ENCODE results near the gene EPB41L4B.
A peak's percentile ranks its signal among the peaks of the same experiment; 100 is the strongest.

EPB41L4B gene

GRCh38 chr9:109168170-109168569 lies 152.7 kb downstream of the EPB41L4B start:
- no peak for DNase-seq (ENCODE audit: low read depth, low spot score)
- H3K27ac ChIP-seq (ENCODE audit: low read length), result no peak overlapping the region
- no peaks in the 10 kb centered on the region for H3K9me3 ChIP-seq (ENCODE audit: control insufficient read depth, insufficient read depth, low read length)
- peaks cover 9% of the 10 kb centered on the region for H3K27me3 ChIP-seq (ENCODE audit: control insufficient read depth, insufficient read depth, low read length)
- H3K4me3 ChIP-seq (ENCODE audit: low read length), result no peak overlapping the region
- 0 out of 2 replicates have a peak, but pooled peaks cover 2% of the 10 kb centered on the region for H3K4me1 ChIP-seq (ENCODE audit: control insufficient read depth, insufficient read depth, low read length)
- no peaks in the 10 kb centered on the region; the same call in 1 of the 2 replicates for H3K36me3 ChIP-seq (ENCODE audit: control insufficient read depth, insufficient read depth, low read length)

GRCh38 chr9:109167716-109168115 lies 153.1 kb downstream of the EPB41L4B start:
- no CpG with 5 or more reads among the region's 5 CpGs for WGBS (ENCODE audit: insufficient coverage, insufficient read length)
- Histone ChIP-seq H3K36me3 (ENCODE audit: control insufficient read depth, insufficient read depth, low read length) (no peaks in the 10 kb centered on the region; the same call in 1 of the 2 replicates), H3K4me3 (ENCODE audit: low read length) (no peak overlapping the region), H3K9me3 (ENCODE audit: control insufficient read depth, insufficient read depth, low read length) (no peaks in the 10 kb centered on the region), H3K4me1 (ENCODE audit: control insufficient read depth, insufficient read depth, low read length) (0 out of 2 replicates have a peak, but pooled peaks cover 2% of the 10 kb centered on the region), H3K27me3 (ENCODE audit: control insufficient read depth, insufficient read depth, low read length) (peaks cover 9% of the 10 kb centered on the region), H3K27ac (ENCODE audit: low read length) (no peak overlapping the region)
- no peak for DNase-seq (ENCODE audit: low read depth, low spot score)

GRCh38 chr9:109166771-109167601 lies 153.9 kb downstream of the EPB41L4B start, which contains the start of gene FRRS1L:
FRRS1L (minus strand) TSS chr9:109167249; CDS start chr9:109167138, 111 bp downstream.
- no peak for DNase-seq (ENCODE audit: low read depth, low spot score)
- WGBS (ENCODE audit: insufficient coverage, insufficient read length), result no CpG with 5 or more reads among the region's 86 CpGs
- H3K4me1 ChIP-seq (ENCODE audit: control insufficient read depth, insufficient read depth, low read length), result 0 out of 2 replicates have a peak, but pooled peaks cover 2% of the 10 kb centered on the region
- H3K27me3 ChIP-seq (ENCODE audit: control insufficient read depth, insufficient read depth, low read length), result peaks cover 9% of the 10 kb centered on the region
- H3K4me3 ChIP-seq (ENCODE audit: low read length), result peak within 1 kb of the TSS; percentile 80
- no peaks in the 10 kb centered on the region for H3K9me3 ChIP-seq (ENCODE audit: control insufficient read depth, insufficient read depth, low read length)
- no peak within 1 kb of the TSS for H3K27ac ChIP-seq (ENCODE audit: low read length)
- H3K36me3 ChIP-seq (ENCODE audit: control insufficient read depth, insufficient read depth, low read length), result no peaks in the 10 kb centered on the region; the same call in 1 of the 2 replicates

- no CpG with 5 or more reads among the region's 16 CpGs for WGBS (ENCODE audit: insufficient coverage, insufficient read length)
- peak overlapping the region; percentile 80 for H3K4me3 ChIP-seq (ENCODE audit: low read length)
- H3K36me3 ChIP-seq (ENCODE audit: control insufficient read depth, insufficient read depth, low read length), result no peaks in the 10 kb centered on the region; the same call in 1 of the 2 replicates
- DNase-seq (ENCODE audit: low read depth, low spot score), result no peak
- no peaks in the 10 kb centered on the region for H3K9me3 ChIP-seq (ENCODE audit: control insufficient read depth, insufficient read depth, low read length)
- 0 out of 2 replicates have a peak, but pooled peaks cover 2% of the 10 kb centered on the region for H3K4me1 ChIP-seq (ENCODE audit: control insufficient read depth, insufficient read depth, low read length)
- H3K27me3 ChIP-seq (ENCODE audit: control insufficient read depth, insufficient read depth, low read length), result peaks cover 9% of the 10 kb centered on the region
- no peak overlapping the region for H3K27ac ChIP-seq (ENCODE audit: low read length)
Observed at GRCh38 chr9:109166171-109166770, 154.6 kb downstream of the EPB41L4B start.

GRCh38 chr9:109164042-109164441 lies 156.8 kb downstream of the EPB41L4B start:
- no peak overlapping the region for H3K4me3 ChIP-seq (ENCODE audit: low read length)
- H3K9me3 ChIP-seq (ENCODE audit: control insufficient read depth, insufficient read depth, low read length), result no peaks in the 10 kb centered on the region
- DNase-seq (ENCODE audit: low read depth, low spot score), result no peak
- H3K4me1 ChIP-seq (ENCODE audit: control insufficient read depth, insufficient read depth, low read length), result 0 out of 2 replicates have a peak, but pooled peaks cover 2% of the 10 kb centered on the region
- no CpG with 5 or more reads among the region's 5 CpGs for WGBS (ENCODE audit: insufficient coverage, insufficient read length)
- H3K27ac ChIP-seq (ENCODE audit: low read length), result no peak overlapping the region
- no peaks in the 10 kb centered on the region; the same call in 1 of the 2 replicates for H3K36me3 ChIP-seq (ENCODE audit: control insufficient read depth, insufficient read depth, low read length)
- H3K27me3 ChIP-seq (ENCODE audit: control insufficient read depth, insufficient read depth, low read length), result peaks cover 9% of the 10 kb centered on the region

- H3K4me3 ChIP-seq (ENCODE audit: low read length), result no peak overlapping the region
- no peak overlapping the region for H3K27ac ChIP-seq (ENCODE audit: low read length)
- H3K27me3 ChIP-seq (ENCODE audit: control insufficient read depth, insufficient read depth, low read length), result peaks cover 9% of the 10 kb centered on the region
- WGBS (ENCODE audit: insufficient coverage, insufficient read length), result no CpG with 5 or more reads among the region's 1 CpG
- no peaks in the 10 kb centered on the region; the same call in 1 of the 2 replicates for H3K36me3 ChIP-seq (ENCODE audit: control insufficient read depth, insufficient read depth, low read length)
- no peak for DNase-seq (ENCODE audit: low read depth, low spot score)
- H3K9me3 ChIP-seq (ENCODE audit: control insufficient read depth, insufficient read depth, low read length), result no peaks in the 10 kb centered on the region
- 0 out of 2 replicates have a peak, but pooled peaks cover 2% of the 10 kb centered on the region for H3K4me1 ChIP-seq (ENCODE audit: control insufficient read depth, insufficient read depth, low read length)
Observed at GRCh38 chr9:109163194-109163593, 157.7 kb downstream of the EPB41L4B start.

- Histone ChIP-seq H3K27ac (ENCODE audit: low read length) (no peak overlapping the region), H3K9me3 (ENCODE audit: control insufficient read depth, insufficient read depth, low read length) (no peaks in the 10 kb centered on the region), H3K4me1 (ENCODE audit: control insufficient read depth, insufficient read depth, low read length) (0 out of 2 replicates have a peak, but pooled peaks cover 2% of the 10 kb centered on the region), H3K36me3 (ENCODE audit: control insufficient read depth, insufficient read depth, low read length) (no peaks in the 10 kb centered on the region; the same call in 1 of the 2 replicates), H3K4me3 (ENCODE audit: low read length) (no peak overlapping the region), H3K27me3 (ENCODE audit: control insufficient read depth, insufficient read depth, low read length) (peaks cover 9% of the 10 kb centered on the region)
- no CpG with 5 or more reads among the region's 3 CpGs for WGBS (ENCODE audit: insufficient coverage, insufficient read length)
- no peak for DNase-seq (ENCODE audit: low read depth, low spot score)
Observed at GRCh38 chr9:109162677-109163076, 158.2 kb downstream of the EPB41L4B start.

- Histone ChIP-seq H3K4me3 (ENCODE audit: low read length) (no peak overlapping the region), H3K36me3 (ENCODE audit: control insufficient read depth, insufficient read depth, low read length) (no peaks in the 10 kb centered on the region), H3K27me3 (ENCODE audit: control insufficient read depth, insufficient read depth, low read length) (peaks cover 4% of the 10 kb centered on the region), H3K9me3 (ENCODE audit: control insufficient read depth, insufficient read depth, low read length) (no peaks in the 10 kb centered on the region), H3K27ac (ENCODE audit: low read length) (no peak overlapping the region), H3K4me1 (ENCODE audit: control insufficient read depth, insufficient read depth, low read length) (0 out of 2 replicates have a peak, but pooled peaks cover 2% of the 10 kb centered on the region)
- WGBS (ENCODE audit: insufficient coverage, insufficient read length), result no CpG with 5 or more reads among the region's 3 CpGs
- DNase-seq (ENCODE audit: low read depth, low spot score), result no peak
Observed at GRCh38 chr9:109161471-109161870, 159.4 kb downstream of the EPB41L4B start.

- Histone ChIP-seq H3K36me3 (ENCODE audit: control insufficient read depth, insufficient read depth, low read length) (no peaks in the 10 kb centered on the region), H3K4me1 (ENCODE audit: control insufficient read depth, insufficient read depth, low read length) (no peaks in the 10 kb centered on the region), H3K9me3 (ENCODE audit: control insufficient read depth, insufficient read depth, low read length) (no peaks in the 10 kb centered on the region), H3K27me3 (ENCODE audit: control insufficient read depth, insufficient read depth, low read length) (no peaks in the 10 kb centered on the region; the same call in 1 of the 2 replicates), H3K4me3 (ENCODE audit: low read length) (no peak overlapping the region), H3K27ac (ENCODE audit: low read length) (no peak overlapping the region)
- WGBS (ENCODE audit: insufficient coverage, insufficient read length), result no CpG with 5 or more reads among the region's 4 CpGs
- no peak for DNase-seq (ENCODE audit: low read depth, low spot score)
Observed at GRCh38 chr9:109159583-109159982, 161.3 kb downstream of the EPB41L4B start.

GRCh38 chr9:109158651-109159050 lies 162.2 kb downstream of the EPB41L4B start:
- no peaks in the 10 kb centered on the region for H3K4me1 ChIP-seq (ENCODE audit: control insufficient read depth, insufficient read depth, low read length)

More at GRCh38 chr9:109158651-109159050, 162.2 kb downstream of the EPB41L4B start:
- H3K9me3 ChIP-seq (ENCODE audit: control insufficient read depth, insufficient read depth, low read length), result no peaks in the 10 kb centered on the region; the same call in 1 of the 2 replicates
- no peak for DNase-seq (ENCODE audit: low read depth, low spot score)
- H3K4me3 ChIP-seq (ENCODE audit: low read length), result no peak overlapping the region
- H3K36me3 ChIP-seq (ENCODE audit: control insufficient read depth, insufficient read depth, low read length), result no peaks in the 10 kb centered on the region
- H3K27ac ChIP-seq (ENCODE audit: low read length), result no peak overlapping the region
- H3K27me3 ChIP-seq (ENCODE audit: control insufficient read depth, insufficient read depth, low read length), result no peaks in the 10 kb centered on the region; the same call in 1 of the 2 replicates
